GM23248 (cell line): ENCODE data around the gene DUSP15.
"Not testable (repeated sequence)": the region's sequence is repeated elsewhere in the genome, so short reads cannot be mapped to it uniquely, and the experiment has no call there.

ENCODE experiments used
- EZH2 ChIP-seq: fragments of 200-600 bp; sonication (generic); IDR thresholded peaks from 2 replicates; pipeline ENCODE4 v1.6.1; 2018; ENCODE audit warnings: antibody characterized with exemption, mild to moderate bottlenecking; ENCODE audit not compliant: insufficient read depth, poor library complexity, severe bottlenecking
- EZH2phosphoT487 ChIP-seq: fragments of 200-600 bp; sonication (generic); IDR thresholded peaks from 2 replicates; pipeline ENCODE4 v1.6.1; 2018; ENCODE audit warnings: antibody characterized with exemption, moderate library complexity, mild to moderate bottlenecking, low read depth; ENCODE audit not compliant: insufficient read depth

GRCh38 chr20:31917962-31918412 is 47.7 kb upstream of the DUSP15 start:
- not testable (repeated sequence) for TF ChIP-seq EZH2, EZH2phosphoT487
